Stimulated activated CD4-positive, alpha-beta T cell treated with anti-CD3 and anti-CD28 coated beads, Interleukin-12 subunit alpha, Interleukin-12 subunit beta, amount 100 ng/mL, for 4 hours (primary cell): ENCODE measurements around the gene THSD4.
"Not testable (repeated sequence)": the region's sequence is repeated elsewhere in the genome, so short reads cannot be mapped to it uniquely, and the experiment has no call there.

Source experiments
- DNase-seq: peaks from one replicate; pipeline ENCODE4 v3.0.0-alpha.2; 2020

The THSD4 gene

DNA sequence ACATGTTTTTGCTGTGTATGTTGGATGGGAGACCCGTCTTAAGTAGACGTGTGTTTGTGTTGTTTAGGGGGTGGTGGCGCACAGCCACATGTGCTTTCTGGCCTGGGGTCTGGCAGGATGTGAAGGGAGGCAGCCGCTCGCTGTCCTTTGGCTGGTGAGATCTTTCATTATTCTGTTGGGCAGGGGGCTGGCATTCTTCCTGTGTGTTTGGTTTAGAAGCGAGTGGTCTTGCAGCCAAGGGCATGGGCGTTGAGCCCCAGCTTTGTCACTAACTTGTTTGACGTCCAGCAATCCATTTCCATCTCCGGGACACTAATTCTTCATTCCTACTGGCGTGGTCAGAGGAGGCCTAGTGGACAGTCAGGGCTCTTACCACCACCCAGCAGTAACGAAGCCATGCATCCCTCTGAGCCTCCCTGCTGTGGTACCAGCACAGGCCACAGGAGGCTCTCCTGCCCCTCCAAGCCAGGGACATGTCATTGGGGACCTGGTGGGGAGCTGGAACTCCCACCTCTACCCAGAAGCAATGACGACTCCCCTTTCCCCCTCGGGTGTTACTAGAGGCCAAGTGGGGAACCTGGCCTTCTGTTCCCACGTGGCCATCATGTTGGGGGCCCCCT lies 10.7 kb downstream of the THSD4 start:
- DNase-seq = no peak

GRCh38 chr15:71127083-71127482 lies 11.8 kb downstream of the THSD4 start:
- no peak for DNase-seq

- DNase-seq = not testable (repeated sequence)
Observed at GRCh38 chr15:71128159-71128558, 12.9 kb downstream of the THSD4 start.

GRCh38 chr15:71128939-71129562 lies 13.8 kb downstream of the THSD4 start:
- no peak for DNase-seq

DNA sequence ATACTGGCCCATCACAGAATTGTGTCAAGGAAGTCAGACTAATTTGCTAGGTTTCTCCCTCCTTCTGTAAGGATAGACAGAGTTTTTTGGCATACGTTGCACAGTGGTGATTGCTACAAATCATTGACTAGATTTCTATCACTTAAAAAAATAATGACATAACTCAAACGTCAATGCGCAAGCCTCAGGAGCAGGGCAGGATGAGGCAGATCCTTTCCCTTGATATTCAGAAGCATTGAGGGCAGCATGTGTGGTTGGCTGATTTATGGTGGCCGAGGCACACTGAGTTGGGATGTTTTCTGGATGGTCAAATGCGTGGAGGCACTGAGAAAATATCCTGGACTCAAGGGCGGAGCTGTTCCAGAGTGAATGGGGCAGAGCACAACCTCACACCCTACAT lies 14.4 kb downstream of the THSD4 start:
- DNase-seq = no peak

DNA sequence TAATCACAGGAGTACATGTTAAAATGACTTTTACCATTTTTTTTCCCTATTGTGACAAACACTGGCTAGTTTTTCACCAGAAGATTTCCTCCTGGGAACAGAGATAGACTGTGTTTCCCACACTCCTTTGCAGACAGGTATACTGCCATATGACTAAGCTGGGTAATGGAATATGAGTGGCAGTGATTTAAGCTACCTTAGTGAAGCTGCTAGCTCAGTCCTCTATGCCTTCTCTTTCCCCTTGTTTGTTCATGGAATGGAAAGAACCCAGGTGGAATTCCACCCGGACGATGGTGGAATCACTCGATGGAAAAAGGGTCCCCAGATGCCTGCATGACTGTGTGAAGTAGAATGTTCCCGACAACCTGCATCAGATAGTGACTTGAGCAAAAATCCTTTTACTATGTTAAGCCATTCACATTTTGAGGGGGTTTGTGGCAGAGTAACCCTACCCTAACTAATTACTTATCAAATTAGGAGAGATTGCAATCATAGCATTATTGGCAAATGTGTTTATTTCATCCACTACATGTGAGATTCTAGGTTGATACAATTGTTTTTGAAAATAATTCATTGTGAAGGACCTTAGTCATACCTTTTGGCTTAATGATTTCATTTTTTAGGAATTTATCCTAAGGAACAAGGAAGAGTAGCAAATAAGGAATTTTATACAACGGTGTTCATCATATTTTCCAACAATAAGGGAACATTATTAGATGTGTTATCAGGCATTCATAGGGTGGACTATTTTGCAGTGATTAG lies 16.5 kb downstream of the THSD4 start:
- DNase-seq = no peak

- DNase-seq = no peak
Observed at GRCh38 chr15:71133747-71134472, 18.6 kb downstream of the THSD4 start.

- no peak for DNase-seq
Observed at GRCh38 chr15:71136159-71136783, 21.0 kb downstream of the THSD4 start.

DNA sequence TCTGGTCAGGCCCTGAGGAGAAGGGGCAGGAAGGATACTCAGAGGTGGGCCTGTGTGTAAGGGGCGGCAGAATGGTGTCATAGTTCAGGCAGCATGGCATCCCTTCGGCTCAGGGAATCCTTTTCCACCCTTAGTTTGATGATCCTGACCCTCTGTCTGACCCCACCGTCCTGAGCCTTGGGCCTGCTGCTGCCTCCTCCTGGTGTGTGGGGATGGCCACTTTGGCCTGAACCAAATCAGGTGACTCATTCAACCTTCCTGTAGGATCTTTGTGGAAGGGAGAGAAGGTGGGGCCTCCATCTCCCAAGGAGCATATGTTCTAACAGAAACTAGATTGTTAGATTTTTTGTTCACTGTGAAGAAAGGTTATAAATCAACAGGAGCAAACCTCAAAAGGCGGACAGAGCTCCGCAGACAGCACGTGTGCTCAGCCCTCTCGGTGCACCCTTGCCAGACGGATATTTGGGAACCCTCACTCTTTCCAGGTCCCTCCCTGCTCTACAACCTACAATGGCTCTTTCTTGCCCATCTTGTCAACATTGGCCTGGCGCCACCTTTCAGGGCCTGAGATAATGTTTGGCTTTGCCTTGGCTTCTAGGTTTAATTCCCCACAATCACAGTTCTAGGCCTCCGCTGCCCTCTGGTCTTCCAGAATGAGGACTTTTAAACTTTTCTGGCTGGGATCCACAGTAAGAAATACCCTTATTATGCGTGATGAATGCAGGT lies 21.7 kb downstream of the THSD4 start:
- no peak for DNase-seq

- no peak for DNase-seq
Observed at GRCh38 chr15:71138473-71138872, 23.2 kb downstream of the THSD4 start.

DNA sequence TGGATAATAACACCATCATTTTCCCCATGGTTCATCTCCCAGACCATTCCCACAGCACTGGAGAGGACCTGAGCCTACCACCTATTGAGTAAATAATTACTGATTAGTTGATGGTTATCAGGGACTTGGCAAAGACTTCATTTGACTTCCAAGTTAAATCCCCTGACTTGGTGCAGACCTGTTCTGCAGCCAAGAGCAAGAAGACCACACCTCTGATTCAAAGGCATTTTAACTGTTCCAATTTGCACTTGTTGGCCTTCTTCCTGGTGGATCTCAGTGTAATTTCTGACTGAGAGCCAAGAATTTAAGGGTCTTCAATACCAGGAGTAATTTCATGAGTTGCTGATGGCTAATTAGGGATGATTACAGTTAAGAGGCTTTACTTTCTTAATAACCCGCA lies 24.0 kb downstream of the THSD4 start:
- no peak for DNase-seq

DNA sequence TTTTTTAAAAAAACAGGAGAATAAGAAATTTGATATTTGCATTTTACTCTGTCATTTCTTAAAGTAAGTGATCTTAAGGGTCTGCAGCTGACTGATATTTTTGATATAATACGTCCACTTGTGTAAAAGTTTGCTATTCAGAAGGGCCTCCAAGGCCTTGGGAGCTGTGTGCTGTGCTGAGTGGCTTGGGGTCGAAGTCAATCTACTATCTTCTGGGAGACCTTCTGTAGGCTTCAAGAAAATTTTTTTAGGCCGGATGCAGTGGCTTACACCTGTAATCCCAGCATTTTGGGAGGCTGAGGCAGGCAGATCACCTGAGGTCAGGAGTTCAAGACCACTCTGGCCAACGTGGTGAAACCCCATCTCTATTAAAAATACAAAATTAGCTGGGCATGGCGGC lies 26.3 kb downstream of the THSD4 start:
- no peak for DNase-seq

- no peak for DNase-seq
Observed at GRCh38 chr15:71142780-71143179, 27.5 kb downstream of the THSD4 start.

GRCh38 chr15:71143373-71144310 lies 28.4 kb downstream of the THSD4 start:
- no peak for DNase-seq

- DNase-seq = no peak
Observed at GRCh38 chr15:71145648-71146047, 30.4 kb downstream of the THSD4 start.

GRCh38 chr15:71146580-71146982 lies 31.3 kb downstream of the THSD4 start:
- DNase-seq = no peak

GRCh38 chr15:71148048-71148447 lies 32.8 kb downstream of the THSD4 start:
- no peak for DNase-seq

DNA sequence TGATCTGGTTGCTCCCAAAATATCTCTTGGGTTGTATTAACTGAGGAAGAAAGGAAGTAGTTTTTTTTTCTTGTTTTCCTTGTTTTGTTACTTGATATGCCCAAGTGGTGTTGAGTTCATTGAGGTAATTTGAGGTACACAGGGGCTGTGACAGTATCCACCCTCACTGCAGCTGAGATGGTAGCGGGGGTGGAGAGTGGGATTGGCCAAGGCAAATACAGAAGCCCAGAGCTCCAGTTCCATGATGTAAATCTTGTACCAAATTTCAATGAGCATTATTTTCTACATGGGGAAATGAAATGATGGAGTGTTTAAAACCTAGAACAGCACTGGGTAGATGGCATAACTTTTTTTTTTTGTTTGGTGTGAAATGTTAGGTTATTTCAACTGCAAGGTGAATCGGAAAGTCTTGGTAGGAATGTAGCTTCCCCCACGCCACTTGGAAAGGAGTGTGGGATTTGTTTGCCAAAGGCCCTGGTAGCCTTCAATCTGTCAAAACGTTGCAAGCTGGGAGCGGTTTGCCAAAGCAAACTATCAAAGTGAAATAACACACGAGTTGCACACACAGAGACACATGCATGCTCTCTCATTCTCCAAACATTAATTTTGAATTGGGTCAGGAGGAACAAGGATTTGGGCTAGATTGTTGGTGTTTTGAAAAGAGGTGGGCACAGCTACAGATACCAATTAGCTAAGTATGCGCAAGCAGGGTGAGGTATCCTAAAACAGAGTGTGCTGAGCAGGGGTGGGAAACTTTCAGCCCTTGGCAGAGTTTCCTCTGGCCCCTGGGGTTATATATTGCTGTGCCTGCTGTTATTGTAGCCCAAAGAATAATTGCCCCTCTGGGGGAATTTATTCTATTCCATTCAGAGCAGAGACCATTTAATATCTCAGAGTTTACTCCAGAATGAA lies 34.6 kb downstream of the THSD4 start:
- DNase-seq = no peak

DNA sequence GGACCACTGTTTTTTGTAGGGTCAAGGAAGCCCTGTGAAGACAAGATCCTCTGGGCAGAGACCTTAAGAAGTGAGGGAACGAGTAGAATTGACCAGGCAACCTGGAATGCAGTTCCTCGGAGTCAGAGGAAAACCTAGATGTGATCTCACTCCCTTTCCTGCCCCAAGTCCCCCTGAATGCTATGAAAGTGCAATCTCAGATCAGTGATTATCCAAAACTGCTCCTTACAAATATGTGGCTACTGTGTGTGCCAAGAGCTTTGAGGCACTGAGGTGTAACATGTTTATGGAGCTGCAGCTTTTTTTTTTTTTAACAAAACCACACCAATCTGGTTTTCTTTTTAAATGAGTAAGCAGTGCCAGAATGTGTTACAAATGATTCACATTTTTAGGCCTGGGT lies 35.8 kb downstream of the THSD4 start:
- no peak for DNase-seq

- no peak for DNase-seq
Observed at GRCh38 chr15:71152542-71152941, 37.3 kb downstream of the THSD4 start.
